ENCODE results near the gene LCE1A. TPM values are rescaled to one million over a fixed set of nuclear protein-coding genes. Genes with fewer than 3 reads are reported as not detected.

LCE1A gene
- total RNA-seq, 4 donors from 2014 or later = not detected

DNA sequence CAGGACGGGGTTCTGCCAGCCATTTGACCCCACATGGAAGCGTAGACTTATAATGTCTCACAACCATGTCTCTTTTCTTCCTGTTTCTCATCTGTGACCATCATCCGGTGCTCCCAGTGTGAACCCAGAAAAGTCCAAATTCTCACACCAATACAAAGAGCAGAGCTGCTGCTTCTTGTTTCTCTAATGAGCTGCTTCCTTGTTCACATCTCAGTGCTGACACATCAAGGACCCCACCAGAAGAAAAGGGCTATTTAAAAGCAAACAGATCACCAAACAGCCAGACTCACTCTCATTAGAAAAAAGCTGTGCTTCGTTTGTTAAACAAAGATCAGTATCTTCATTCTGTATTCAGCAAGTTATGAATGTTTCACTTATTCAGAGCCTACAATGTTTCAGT, 31.6 kb upstream of the LCE1A start:
- Histone ChIP-seq H3K36me3 (no peaks in the 10 kb centered on the region), H3K27me3 (no peaks in the 10 kb centered on the region), H3K4me1 (no peaks in the 10 kb centered on the region), H3K4me3 (no peak overlapping the region), H3K9me3 (no peaks in the 10 kb centered on the region), H3K27ac (no peak overlapping the region)
- TF ChIP-seq EP300 (IDR thresholded peaks at IDR 0.05; ENCODE audit: low read depth) = no peak
- no peak for TF ChIP-seq POLR2A (IDR thresholded peaks at IDR 0.05)
- TF ChIP-seq POLR2AphosphoS5 (IDR thresholded peaks at IDR 0.05) = no peak
- TF ChIP-seq, protein P1, sequence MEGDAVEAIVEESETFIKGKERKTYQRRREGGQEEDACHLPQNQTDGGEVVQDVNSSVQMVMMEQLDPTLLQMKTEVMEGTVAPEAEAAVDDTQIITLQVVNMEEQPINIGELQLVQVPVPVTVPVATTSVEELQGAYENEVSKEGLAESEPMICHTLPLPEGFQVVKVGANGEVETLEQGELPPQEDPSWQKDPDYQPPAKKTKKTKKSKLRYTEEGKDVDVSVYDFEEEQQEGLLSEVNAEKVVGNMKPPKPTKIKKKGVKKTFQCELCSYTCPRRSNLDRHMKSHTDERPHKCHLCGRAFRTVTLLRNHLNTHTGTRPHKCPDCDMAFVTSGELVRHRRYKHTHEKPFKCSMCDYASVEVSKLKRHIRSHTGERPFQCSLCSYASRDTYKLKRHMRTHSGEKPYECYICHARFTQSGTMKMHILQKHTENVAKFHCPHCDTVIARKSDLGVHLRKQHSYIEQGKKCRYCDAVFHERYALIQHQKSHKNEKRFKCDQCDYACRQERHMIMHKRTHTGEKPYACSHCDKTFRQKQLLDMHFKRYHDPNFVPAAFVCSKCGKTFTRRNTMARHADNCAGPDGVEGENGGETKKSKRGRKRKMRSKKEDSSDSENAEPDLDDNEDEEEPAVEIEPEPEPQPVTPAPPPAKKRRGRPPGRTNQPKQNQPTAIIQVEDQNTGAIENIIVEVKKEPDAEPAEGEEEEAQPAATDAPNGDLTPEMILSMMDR (IDR thresholded peaks at IDR 0.05) = no peak
- DNase-seq = no peak
- WGBS, 2 donors (ENCODE audit: low coverage in 1 of 2) = 40 to 63% methylated on average over 3 to 4 of the region's 4 CpGs
- in situ Hi-C loops (cut with MboI; ENCODE audit: low pct_ligation_motif_present in 1 of 4, low pct_unique_long_range_greater_than_20kb in 1 of 4, low sequenced_read_pairs in 3 of 4) (no loop called here), intact Hi-C loops (cut with DNase I; ENCODE audit: low total_unique reads) (no loop called here)

DNA sequence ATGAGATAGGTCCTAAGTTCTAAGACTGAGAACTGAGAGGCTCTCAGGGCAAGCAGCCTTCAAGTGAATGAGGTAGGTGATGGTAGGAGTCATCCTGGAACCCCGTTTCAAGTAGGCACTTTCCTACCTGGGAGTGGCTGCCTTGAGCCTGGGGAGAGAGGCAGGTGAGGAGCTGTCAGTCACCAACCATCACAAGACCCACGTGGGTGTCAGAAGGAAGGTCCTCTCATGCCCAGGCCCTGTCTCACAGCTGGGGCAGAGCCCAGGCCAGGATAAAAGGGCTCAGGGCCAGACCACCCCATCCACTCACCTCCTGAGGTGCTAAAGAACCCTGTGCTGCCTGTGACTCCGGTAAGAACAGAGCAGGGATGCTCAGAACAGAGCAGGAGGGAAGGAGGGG, 30.9 kb upstream of the LCE1A start, which contains the start of gene LCE1D:
TSS of gene LCE1D (plus strand) at position 301 of the 400 bp plus-strand sequence. CDS start 1,074 bp downstream, outside the sequence.
- H3K27ac ChIP-seq = no peak within 1 kb of the TSS
- intact Hi-C loops (cut with DNase I; ENCODE audit: low total_unique reads) (no loop called here), in situ Hi-C loops (cut with MboI; ENCODE audit: low pct_ligation_motif_present in 1 of 4, low pct_unique_long_range_greater_than_20kb in 1 of 4, low sequenced_read_pairs in 3 of 4) (no loop called here)
- no peaks in the 10 kb centered on the region for H3K4me1 ChIP-seq
- no peak within 1 kb of the TSS for H3K4me3 ChIP-seq
- H3K27me3 ChIP-seq = no peaks in the 10 kb centered on the region
- no peak for DNase-seq
- WGBS, 2 donors (ENCODE audit: low coverage in 1 of 2) = 47 to 55% methylated on average over 2 to 3 of the region's 3 CpGs
- TF ChIP-seq EP300 (IDR thresholded peaks at IDR 0.05; ENCODE audit: low read depth) (no peak), POLR2AphosphoS5 (IDR thresholded peaks at IDR 0.05) (no peak), POLR2A (IDR thresholded peaks at IDR 0.05) (no peak)
- TF ChIP-seq, protein P1 (IDR thresholded peaks at IDR 0.05) = no peak
- H3K36me3 ChIP-seq = no peaks in the 10 kb centered on the region
- H3K9me3 ChIP-seq = no peaks in the 10 kb centered on the region

- Histone ChIP-seq H3K9me3 (no peaks in the 10 kb centered on the region), H3K36me3 (no peaks in the 10 kb centered on the region), H3K4me1 (no peaks in the 10 kb centered on the region), H3K27ac (no peak overlapping the region), H3K4me3 (no peak overlapping the region), H3K27me3 (no peaks in the 10 kb centered on the region)
- no peak for DNase-seq
- TF ChIP-seq, protein P1 (IDR thresholded peaks at IDR 0.05) = no peak
- TF ChIP-seq EP300 (IDR thresholded peaks at IDR 0.05; ENCODE audit: low read depth) (no peak), POLR2A (IDR thresholded peaks at IDR 0.05) (no peak), POLR2AphosphoS5 (IDR thresholded peaks at IDR 0.05) (no peak)
- 50 to 56% methylated on average over 1 of the region's 1 CpG for WGBS, 2 donors (ENCODE audit: low coverage in 1 of 2)
- intact Hi-C loops (cut with DNase I; ENCODE audit: low total_unique reads) = no loop called here
- in situ Hi-C loops (cut with MboI; ENCODE audit: low pct_ligation_motif_present in 1 of 4, low pct_unique_long_range_greater_than_20kb in 1 of 4, low sequenced_read_pairs in 3 of 4) = no loop called here
These were observed 25.9 kb upstream of the LCE1A start for GRCh38 chr1:152801333-152801732.

DNA sequence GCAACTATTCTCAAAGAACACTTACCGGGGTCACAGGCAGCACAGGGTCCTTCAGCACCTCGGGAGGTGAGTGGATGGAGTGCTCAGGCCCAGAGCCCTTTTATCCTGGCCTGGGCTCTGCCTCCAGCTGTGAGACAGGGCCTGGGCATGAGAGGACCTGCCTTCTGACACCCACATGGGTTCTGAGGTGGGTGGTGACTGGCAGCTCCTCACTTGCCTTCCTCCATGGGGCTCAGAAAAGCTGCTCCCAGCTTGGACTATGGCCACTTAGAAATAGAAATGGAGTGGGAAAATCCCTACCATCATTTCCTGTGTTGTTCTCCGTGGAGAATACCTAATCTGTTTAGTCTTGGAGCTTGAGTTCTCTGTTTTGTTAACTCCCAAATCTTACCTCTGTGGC, 20.7 kb upstream of the LCE1A start, which contains the start of gene LCE1C:
TSS of gene LCE1C (minus strand) at position 76 of the 400 bp plus-strand sequence. CDS start 1,173 bp downstream, outside the sequence.
- in situ Hi-C loops (cut with MboI; ENCODE audit: low pct_ligation_motif_present in 1 of 4, low pct_unique_long_range_greater_than_20kb in 1 of 4, low sequenced_read_pairs in 3 of 4) (no loop called here), intact Hi-C loops (cut with DNase I; ENCODE audit: low total_unique reads) (no loop called here)
- H3K4me3 ChIP-seq = no peak within 1 kb of the TSS
- no peaks in the 10 kb centered on the region for H3K27me3 ChIP-seq
- H3K9me3 ChIP-seq = no peaks in the 10 kb centered on the region
- no peak for TF ChIP-seq EP300 (IDR thresholded peaks at IDR 0.05; ENCODE audit: low read depth)
- TF ChIP-seq POLR2AphosphoS5 (IDR thresholded peaks at IDR 0.05) = no peak
- TF ChIP-seq POLR2A (IDR thresholded peaks at IDR 0.05) = no peak
- TF ChIP-seq, protein P1 (IDR thresholded peaks at IDR 0.05) = no peak
- no peak within 1 kb of the TSS for H3K27ac ChIP-seq
- H3K4me1 ChIP-seq = no peaks in the 10 kb centered on the region
- WGBS, 2 donors (ENCODE audit: low coverage in 1 of 2) = 53% methylated on average over 3 of the region's 3 CpGs; no CpG with 5 or more reads in 1 of the 2 donors
- H3K36me3 ChIP-seq = no peaks in the 10 kb centered on the region
- no peak for DNase-seq

Data from transverse colon (tissue), 4 donors.